PC-3 (cell line): ENCODE measurements around the gene TRAPPC10. TPM values are rescaled to one million over a fixed set of nuclear protein-coding genes. Genes with fewer than 3 reads are reported as not detected.

Experiments
- ATAC-seq: fragments of 200-7000 bp; cut with Tn5 transposase; 2 replicates; pipeline ENCODE4 v1.9.1; 2020; ENCODE audit warnings: mild to moderate bottlenecking, moderate library complexity
- BruUV-seq: library from RNA; stranded (reverse); fragments of 400-500 nt; replicated peaks from 2 replicates; lab custom pipeline; 2021; lab: Mats Ljungman, UMichigan
- CTCF ChIA-PET: fragments of 300-600 bp; sonication (Branson Sonifier 250); formaldehyde crosslinking; loops from one replicate; lab custom pipeline; 2022; ENCODE audit warnings: antibody characterized with exemption; lab: Charles Lee
- POLR2A ChIA-PET: fragments of 300-600 bp; sonication (Branson Sonifier 250); formaldehyde crosslinking; loops from one replicate; lab custom pipeline; 2022; ENCODE audit warnings: antibody characterized with exemption; ENCODE audit not compliant: unreplicated experiment; lab: Charles Lee
- DNase-seq: peaks from one replicate; pipeline ENCODE4 v3.0.0-alpha.2; 2015
- H2AFZ ChIP-seq: fragments of 300-600 bp; sonication (generic); 2 replicates; pipeline ENCODE4 v1.6.0; 2016; ENCODE audit warnings: antibody characterized with exemption, low read length
- H3F3A ChIP-seq: fragments of 300-600 bp; sonication (generic); one replicate; pipeline ENCODE4 v1.6.0; 2017; ENCODE audit warnings: antibody characterized with exemption, low read length, control low read depth, mild to moderate bottlenecking; ENCODE audit not compliant: unreplicated experiment
- H3K27ac ChIP-seq: fragments of 300-600 bp; sonication (generic); 2 replicates; pipeline ENCODE4 v1.5.1; 2016; ENCODE audit warnings: mild to moderate bottlenecking, low read length
- H3K27me3 ChIP-seq: fragments of 300-600 bp; sonication (generic); 2 replicates; pipeline ENCODE4 v1.6.1; 2016; ENCODE audit warnings: low read length, mixed read lengths
- H3K36me3 ChIP-seq: fragments of 300-600 bp; sonication (generic); 2 replicates; pipeline ENCODE4 v1.6.1; 2016; ENCODE audit warnings: low read depth, mixed run types, low read length, mixed read lengths
- H3K4me1 ChIP-seq: fragments of 300-600 bp; sonication (generic); 2 replicates; pipeline ENCODE4 v1.5.1; 2016; ENCODE audit warnings: low read length; ENCODE audit not compliant: insufficient read depth
- H3K4me2 ChIP-seq: fragments of 300-600 bp; sonication (generic); 2 replicates; pipeline ENCODE4 v1.6.0; 2016; ENCODE audit warnings: low read length
- H3K4me3 ChIP-seq: fragments of 300-600 bp; sonication (generic); 2 replicates; pipeline ENCODE4 v1.5.1; 2016; ENCODE audit warnings: mild to moderate bottlenecking, low read length, mixed read lengths
- H3K79me2 ChIP-seq: fragments of 300-600 bp; sonication (generic); 2 replicates; pipeline ENCODE4 v1.6.1; 2017; ENCODE audit warnings: low read length, mixed read lengths
- H3K9ac ChIP-seq: fragments of 300-600 bp; sonication (generic); 2 replicates; pipeline ENCODE4 v1.6.0; 2016; ENCODE audit warnings: mild to moderate bottlenecking, low read length
- H3K9me2 ChIP-seq: fragments of 300-600 bp; sonication (generic); replicated peaks from 2 replicates; pipeline ENCODE4 v1.6.1; 2016; ENCODE audit warnings: mixed run types, low read length, mixed read lengths
- H3K9me3 ChIP-seq: fragments of 300-600 bp; sonication (generic); 2 replicates; pipeline ENCODE4 v1.6.1; 2016; ENCODE audit warnings: low read length, mixed read lengths
- H4K20me1 ChIP-seq: fragments of 300-600 bp; sonication (generic); 2 replicates; pipeline ENCODE4 v1.6.1; 2016; ENCODE audit warnings: low read length, mixed read lengths
- EZH2 ChIP-seq: fragments of 300-600 bp; sonication (generic); IDR thresholded peaks from one replicate; pipeline ENCODE4 v1.6.1; 2017; ENCODE audit warnings: antibody characterized with exemption, mild to moderate bottlenecking, low read length; ENCODE audit not compliant: unreplicated experiment
- EZH2phosphoT487 ChIP-seq: fragments of 300-600 bp; sonication (generic); IDR thresholded peaks from 2 replicates; pipeline ENCODE4 v1.6.1; 2018; ENCODE audit warnings: mild to moderate bottlenecking, antibody characterized with exemption, low read length, borderline replicate concordance
- intact Hi-C: fragments of 100-400 bp; cut with micrococcal nuclease; formaldehyde crosslinking; loops from 2 replicates; pipeline ENCODE4 v1.9.0; 2023
- total RNA-seq: library from RNA; depleted of rRNA; stranded (reverse); fragments of >200 nt; gene quantifications from 2 replicates; pipeline ENCODE4 v1.2.3, GENCODE V29; 2014
- TF ChIP-seq, protein P1 (sequence below): fragments of 300-600 bp; sonication (generic); conservative IDR thresholded peaks from 2 replicates; pipeline ENCODE4 v1.5.1; 2017; ENCODE audit warnings: antibody characterized with exemption, low read depth, mild to moderate bottlenecking, low read length

The TRAPPC10 gene
- total RNA-seq, 1 experiment from 2014 or later = 31.4 TPM

DNA sequence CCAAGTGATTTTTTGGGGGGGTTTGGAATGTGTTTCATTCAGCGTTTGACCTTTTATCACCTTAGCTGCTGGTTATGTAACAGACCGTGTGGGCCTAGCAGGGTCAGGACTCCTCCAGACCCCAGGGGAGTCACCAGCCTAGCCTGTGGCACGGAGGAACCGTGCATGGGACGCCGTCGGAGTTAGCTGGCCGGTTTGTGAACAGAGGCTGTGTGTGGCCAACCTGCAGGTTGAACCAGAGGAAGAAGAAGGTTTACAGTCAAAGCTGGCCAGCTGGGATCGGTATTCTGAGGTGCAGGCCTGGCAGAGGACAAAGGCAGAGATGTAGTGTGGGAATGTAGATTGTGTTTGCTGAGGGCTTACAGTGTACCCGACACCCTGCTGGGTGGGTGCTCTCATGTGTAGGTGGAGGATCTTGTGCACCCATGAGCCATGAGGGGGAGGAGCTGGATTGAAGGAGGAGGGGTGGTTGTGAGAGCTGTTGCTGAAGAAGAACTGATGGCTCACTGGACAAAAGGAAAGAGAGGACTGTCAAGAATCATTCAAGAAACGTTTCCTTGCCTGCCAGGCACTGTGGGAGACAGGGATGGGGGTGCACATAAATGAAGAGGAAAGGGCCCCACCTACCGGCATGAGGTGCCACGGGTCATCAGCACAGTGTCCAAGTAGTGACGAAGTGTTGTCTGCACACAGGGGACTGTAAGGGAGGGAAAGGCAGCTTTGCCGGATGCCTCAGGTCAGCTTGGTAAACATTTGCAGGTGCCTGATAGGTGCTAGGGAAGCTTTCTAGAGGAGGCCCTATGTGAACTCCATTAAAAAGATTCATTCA is 55.1 kb downstream of the TRAPPC10 start:
- Histone ChIP-seq H3F3A (no peaks in the 10 kb centered on the region), H3K9me2 (no peaks in the 10 kb centered on the region), H3K79me2 (no peaks in the 10 kb centered on the region; the same call in 1 of the 2 replicates), H3K36me3 (peaks cover 37% of the 10 kb centered on the region), H3K4me2 (no peak overlapping the region), H4K20me1 (no peaks in the 10 kb centered on the region), H3K4me3 (no peak overlapping the region), H3K27me3 (no peaks in the 10 kb centered on the region), H3K4me1 (no peaks in the 10 kb centered on the region), H3K27ac (no peak overlapping the region), H3K9ac (no peak overlapping the region), H3K9me3 (no peaks in the 10 kb centered on the region), H2AFZ (no peak overlapping the region)
- no TSS peak for BruUV-seq
- TF ChIP-seq EZH2 = no peak
- TF ChIP-seq, protein P1, sequence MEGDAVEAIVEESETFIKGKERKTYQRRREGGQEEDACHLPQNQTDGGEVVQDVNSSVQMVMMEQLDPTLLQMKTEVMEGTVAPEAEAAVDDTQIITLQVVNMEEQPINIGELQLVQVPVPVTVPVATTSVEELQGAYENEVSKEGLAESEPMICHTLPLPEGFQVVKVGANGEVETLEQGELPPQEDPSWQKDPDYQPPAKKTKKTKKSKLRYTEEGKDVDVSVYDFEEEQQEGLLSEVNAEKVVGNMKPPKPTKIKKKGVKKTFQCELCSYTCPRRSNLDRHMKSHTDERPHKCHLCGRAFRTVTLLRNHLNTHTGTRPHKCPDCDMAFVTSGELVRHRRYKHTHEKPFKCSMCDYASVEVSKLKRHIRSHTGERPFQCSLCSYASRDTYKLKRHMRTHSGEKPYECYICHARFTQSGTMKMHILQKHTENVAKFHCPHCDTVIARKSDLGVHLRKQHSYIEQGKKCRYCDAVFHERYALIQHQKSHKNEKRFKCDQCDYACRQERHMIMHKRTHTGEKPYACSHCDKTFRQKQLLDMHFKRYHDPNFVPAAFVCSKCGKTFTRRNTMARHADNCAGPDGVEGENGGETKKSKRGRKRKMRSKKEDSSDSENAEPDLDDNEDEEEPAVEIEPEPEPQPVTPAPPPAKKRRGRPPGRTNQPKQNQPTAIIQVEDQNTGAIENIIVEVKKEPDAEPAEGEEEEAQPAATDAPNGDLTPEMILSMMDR = 0 out of 2 replicates have a peak, but pooled peaks have one; percentile 8
- DNase-seq = no peak
- intact Hi-C loops = no loop called here
- ATAC-seq = no peak; the same call in 1 of the 2 replicates
- ChIA-PET CTCF (no interaction called here), POLR2A (no interaction called here)

DNA sequence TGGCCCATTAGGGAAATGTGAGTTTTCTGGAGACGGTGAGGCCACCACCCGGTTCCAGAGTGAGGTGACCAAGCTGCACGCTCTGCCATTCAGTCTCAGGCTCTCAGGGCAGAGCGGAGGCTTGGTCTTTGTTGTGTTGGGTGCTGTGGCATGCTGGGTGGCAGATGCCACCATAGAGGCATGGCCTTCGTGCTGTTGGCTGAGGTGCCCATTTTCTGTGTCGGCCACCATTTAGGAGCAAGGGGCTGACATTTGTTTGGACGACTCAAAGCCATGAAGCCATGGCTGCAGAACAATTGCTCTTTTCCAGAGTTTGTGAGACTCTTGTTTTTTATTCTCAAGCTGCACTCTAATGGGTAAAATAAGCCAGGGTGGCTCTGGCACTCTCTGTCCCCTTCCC is 58.3 kb downstream of the TRAPPC10 start:
- no peaks in the 10 kb centered on the region for H3K9me2 ChIP-seq
- CTCF ChIA-PET = no interaction called here
- no peaks in the 10 kb centered on the region for H3K27me3 ChIP-seq
- no peak overlapping the region for H3K9ac ChIP-seq
- no peaks in the 10 kb centered on the region for H3F3A ChIP-seq
- H3K9me3 ChIP-seq = no peaks in the 10 kb centered on the region
- BruUV-seq = no TSS peak
- ATAC-seq (no peak), DNase-seq (no peak)
- H3K4me1 ChIP-seq = no peaks in the 10 kb centered on the region
- intact Hi-C loops = no loop called here
- no peaks in the 10 kb centered on the region; the same call in 1 of the 2 replicates for H3K79me2 ChIP-seq
- no peak overlapping the region for H3K4me2 ChIP-seq
- H4K20me1 ChIP-seq = no peaks in the 10 kb centered on the region
- TF ChIP-seq EZH2phosphoT487 (no peak), EZH2 (no peak)
- TF ChIP-seq, protein P1 = no peak
- peaks cover 33% of the 10 kb centered on the region for H3K36me3 ChIP-seq
- no peak overlapping the region for H3K27ac ChIP-seq
- no peak overlapping the region for H3K4me3 ChIP-seq
- POLR2A ChIA-PET = interaction anchor here (0.5 kb wide), 1 partner anchor 15 kb away, joined by 14 read pairs; no protein-coding TSS in a partner anchor
- H2AFZ ChIP-seq = no peak overlapping the region
